Chondrocyte (in vitro differentiated cells): ENCODE results near the gene DYNC2LI1. TPM values are rescaled to one million over a fixed set of nuclear protein-coding genes. Genes with fewer than 3 reads are reported as not detected.

Source experiments
- DNase-seq: peaks from one replicate; pipeline ENCODE4 v3.0.0; 2021; ENCODE audit warnings: mixed read lengths, low spot score
- H3K27ac Mint-ChIP-seq: one replicate; pipeline ENCODE4 v1.8.0; 2021; ENCODE audit warnings: mild to moderate bottlenecking, moderate library complexity, mixed read lengths; ENCODE audit not compliant: unreplicated experiment
- H3K27me3 Mint-ChIP-seq: 2 replicates; pipeline ENCODE4 v1.8.0; 2021; ENCODE audit warnings: low read depth, mixed read lengths
- H3K36me3 Mint-ChIP-seq: 2 replicates; pipeline ENCODE4 v1.8.0; 2021; ENCODE audit warnings: low read depth, mixed read lengths
- H3K4me1 Mint-ChIP-seq: 2 replicates; pipeline ENCODE4 v1.8.0; 2021; ENCODE audit warnings: low read depth, mild to moderate bottlenecking, mixed read lengths
- H3K4me3 Mint-ChIP-seq: one replicate; pipeline ENCODE4 v1.8.0; 2021; ENCODE audit warnings: mild to moderate bottlenecking, moderate library complexity, mixed read lengths; ENCODE audit not compliant: unreplicated experiment
- H3K9me3 Mint-ChIP-seq: 2 replicates; pipeline ENCODE4 v1.8.0; 2021; ENCODE audit warnings: low read depth, mixed read lengths
- total RNA-seq: library from RNA; stranded (reverse); gene quantifications from 3 replicates; pipeline ENCODE4 v1.2.1, GENCODE V29; 2021
- TF ChIP-seq, protein P1 (sequence below): fragments of 200-600 bp; sonication (generic); IDR thresholded peaks from 2 replicates; pipeline ENCODE4 v1.5.0; 2021; ENCODE audit warnings: antibody characterized with exemption, mild to moderate bottlenecking, moderate library complexity

DYNC2LI1 gene
- total RNA-seq, 1 donor from 2014 or later: 10.8 TPM

DNA sequence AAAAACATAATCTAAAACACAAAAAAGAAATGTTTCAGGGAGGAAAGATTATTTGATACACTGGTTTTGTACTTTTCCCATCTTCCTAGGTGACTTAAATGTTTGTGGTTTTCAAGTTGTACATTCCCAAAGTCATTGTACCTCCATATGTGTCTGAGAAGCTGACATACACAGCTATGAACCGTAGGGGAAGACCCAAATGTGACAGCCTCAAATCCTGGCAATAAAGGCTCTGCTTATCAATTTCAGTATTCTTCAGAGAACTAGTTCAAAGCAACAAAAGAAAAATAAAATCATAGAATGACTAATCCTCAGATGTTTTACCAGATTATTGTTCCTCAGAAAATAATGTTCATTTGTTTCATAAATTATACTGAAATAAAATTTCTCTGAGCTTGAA is 2.5 kb downstream of the DYNC2LI1 start:
- H3K9me3 Mint-ChIP-seq: no peaks in the 10 kb centered on the region
- H3K4me3 Mint-ChIP-seq: no peak overlapping the region
- no peak for DNase-seq
- no peak overlapping the region for H3K27ac Mint-ChIP-seq
- TF ChIP-seq, protein P1, sequence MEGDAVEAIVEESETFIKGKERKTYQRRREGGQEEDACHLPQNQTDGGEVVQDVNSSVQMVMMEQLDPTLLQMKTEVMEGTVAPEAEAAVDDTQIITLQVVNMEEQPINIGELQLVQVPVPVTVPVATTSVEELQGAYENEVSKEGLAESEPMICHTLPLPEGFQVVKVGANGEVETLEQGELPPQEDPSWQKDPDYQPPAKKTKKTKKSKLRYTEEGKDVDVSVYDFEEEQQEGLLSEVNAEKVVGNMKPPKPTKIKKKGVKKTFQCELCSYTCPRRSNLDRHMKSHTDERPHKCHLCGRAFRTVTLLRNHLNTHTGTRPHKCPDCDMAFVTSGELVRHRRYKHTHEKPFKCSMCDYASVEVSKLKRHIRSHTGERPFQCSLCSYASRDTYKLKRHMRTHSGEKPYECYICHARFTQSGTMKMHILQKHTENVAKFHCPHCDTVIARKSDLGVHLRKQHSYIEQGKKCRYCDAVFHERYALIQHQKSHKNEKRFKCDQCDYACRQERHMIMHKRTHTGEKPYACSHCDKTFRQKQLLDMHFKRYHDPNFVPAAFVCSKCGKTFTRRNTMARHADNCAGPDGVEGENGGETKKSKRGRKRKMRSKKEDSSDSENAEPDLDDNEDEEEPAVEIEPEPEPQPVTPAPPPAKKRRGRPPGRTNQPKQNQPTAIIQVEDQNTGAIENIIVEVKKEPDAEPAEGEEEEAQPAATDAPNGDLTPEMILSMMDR: no peak
- H3K4me1 Mint-ChIP-seq: peaks cover 10% of the 10 kb centered on the region
- H3K27me3 Mint-ChIP-seq: no peaks in the 10 kb centered on the region
- H3K36me3 Mint-ChIP-seq: peaks cover 19% of the 10 kb centered on the region

DNA sequence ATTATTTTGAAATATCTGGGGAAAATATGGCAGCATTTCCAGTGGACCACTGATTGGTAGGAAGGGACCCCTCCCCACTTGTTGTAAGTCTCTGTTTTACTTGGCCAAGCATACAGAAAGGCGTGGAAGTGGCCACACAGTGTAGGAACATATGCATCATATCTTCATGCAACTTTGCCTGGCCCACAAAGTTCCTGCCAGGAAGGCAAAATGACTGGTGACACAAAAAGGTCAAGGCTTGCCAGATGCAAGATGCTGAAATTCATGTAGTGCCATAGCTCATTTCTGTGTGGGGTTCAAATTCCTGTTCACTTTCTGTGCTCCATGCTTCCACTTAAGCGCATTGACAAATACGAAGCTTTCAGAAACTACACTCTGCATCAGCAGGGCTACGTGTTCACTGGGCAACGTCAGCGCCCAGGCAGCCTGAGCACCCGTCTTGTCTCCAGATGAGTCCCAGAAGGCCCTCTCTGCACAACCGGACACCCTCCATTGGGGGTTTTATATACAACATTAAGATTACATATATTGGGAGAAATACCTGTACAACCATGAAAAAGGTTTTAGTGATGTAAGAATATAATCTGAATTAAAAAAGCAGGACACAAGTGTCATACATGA is 3.6 kb downstream of the DYNC2LI1 start:
- no peak for DNase-seq
- H3K9me3 Mint-ChIP-seq: no peaks in the 10 kb centered on the region
- no peaks in the 10 kb centered on the region for H3K27me3 Mint-ChIP-seq
- peaks cover 10% of the 10 kb centered on the region for H3K4me1 Mint-ChIP-seq
- no peak overlapping the region for H3K4me3 Mint-ChIP-seq
- H3K27ac Mint-ChIP-seq: no peak overlapping the region
- H3K36me3 Mint-ChIP-seq: peaks cover 19% of the 10 kb centered on the region
- TF ChIP-seq, protein P1: no peak

DNA sequence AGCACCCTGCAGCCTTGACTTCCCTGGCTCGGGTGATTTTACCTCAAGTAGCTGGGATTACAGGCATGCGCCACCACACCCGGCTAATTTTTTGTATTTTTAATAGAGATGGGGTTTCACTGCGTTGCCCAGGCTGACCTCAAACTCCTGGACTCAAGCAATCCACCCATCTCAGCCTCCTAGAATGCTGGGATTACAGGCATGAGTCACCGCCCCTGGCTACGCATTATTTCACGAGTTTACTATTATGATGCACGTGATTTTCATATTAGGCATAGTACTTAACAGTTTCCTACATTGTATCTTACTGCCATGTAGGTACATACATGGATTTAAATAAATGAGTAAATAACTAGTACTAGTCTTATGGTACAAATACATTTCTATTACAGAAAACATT is 4.4 kb downstream of the DYNC2LI1 start:
- H3K36me3 Mint-ChIP-seq: peaks cover 19% of the 10 kb centered on the region
- no peak for DNase-seq
- H3K4me3 Mint-ChIP-seq: no peak overlapping the region
- TF ChIP-seq, protein P1: no peak
- no peaks in the 10 kb centered on the region for H3K27me3 Mint-ChIP-seq
- no peaks in the 10 kb centered on the region for H3K9me3 Mint-ChIP-seq
- H3K27ac Mint-ChIP-seq: no peak overlapping the region
- H3K4me1 Mint-ChIP-seq: peaks cover 10% of the 10 kb centered on the region

DNA sequence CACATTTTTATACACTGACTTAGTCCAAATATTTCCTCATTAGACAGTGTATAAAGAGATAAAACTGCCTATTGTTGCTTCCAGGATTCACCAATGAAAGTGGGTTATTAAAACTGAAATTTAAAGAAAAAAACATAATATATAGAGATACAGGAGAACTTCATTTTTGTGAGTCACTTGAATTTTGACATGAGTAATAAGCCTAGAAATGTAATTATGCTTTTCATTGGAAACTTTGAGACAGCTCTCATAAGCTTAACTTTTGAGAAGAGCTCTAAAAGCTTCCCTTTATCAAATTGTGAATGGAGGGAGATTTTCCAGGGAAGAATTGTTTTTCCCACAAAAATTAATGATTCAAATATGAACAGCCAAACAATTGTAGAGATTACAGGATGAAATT is 14.1 kb downstream of the DYNC2LI1 start:
- no peak for DNase-seq
- no peak overlapping the region for H3K4me3 Mint-ChIP-seq
- peaks cover 3% of the 10 kb centered on the region for H3K36me3 Mint-ChIP-seq
- TF ChIP-seq, protein P1: no peak
- no peak overlapping the region for H3K27ac Mint-ChIP-seq
- H3K4me1 Mint-ChIP-seq: peaks cover 37% of the 10 kb centered on the region
- H3K9me3 Mint-ChIP-seq: no peaks in the 10 kb centered on the region
- no peaks in the 10 kb centered on the region for H3K27me3 Mint-ChIP-seq

DNA sequence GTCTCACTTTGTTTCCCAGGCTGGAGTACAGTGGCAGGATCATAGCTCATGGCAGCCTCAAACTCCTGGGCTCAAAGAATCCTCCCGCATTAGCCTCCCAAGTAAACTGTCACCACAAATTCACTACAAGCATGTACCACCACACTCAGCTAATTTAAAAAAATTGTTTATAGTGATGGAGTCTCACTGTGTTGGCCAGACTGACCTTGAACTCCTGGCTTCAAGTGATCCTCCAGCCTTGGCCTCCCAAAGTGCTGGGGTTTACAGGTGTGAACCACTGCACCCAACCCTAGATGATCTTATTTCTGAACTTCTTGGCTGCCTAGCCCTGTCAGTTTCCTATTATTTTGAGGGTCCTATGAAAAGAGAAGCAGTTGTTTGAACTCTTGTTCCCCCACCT is 14.8 kb downstream of the DYNC2LI1 start:
- Mint-ChIP-seq H3K27me3 (no peaks in the 10 kb centered on the region), H3K4me3 (no peak overlapping the region), H3K36me3 (peaks cover 5% of the 10 kb centered on the region)

More for the DNA sequence above, 14.8 kb downstream of the DYNC2LI1 start:
- DNase-seq: no peak
- TF ChIP-seq, protein P1: no peak
- Mint-ChIP-seq H3K27ac (no peak overlapping the region), H3K9me3 (no peaks in the 10 kb centered on the region), H3K4me1 (peaks cover 37% of the 10 kb centered on the region)
